Neuronal stem cell (in vitro differentiated cells): ENCODE measurements around the gene NARS2.

Source experiments
- DNase-seq: peaks from one replicate; pipeline ENCODE4 v3.0.0-alpha.2; 2013; ENCODE audit warnings: low spot score
- H2AFZ ChIP-seq: one replicate; pipeline ENCODE4 v1.6.1; 2013; ENCODE audit warnings: mild to moderate bottlenecking, low read length, inconsistent platforms
- H2AK5ac ChIP-seq: 2 replicates; pipeline ENCODE4 v1.6.1; 2013; ENCODE audit warnings: low read depth, mild to moderate bottlenecking, inconsistent platforms, low read length, moderate library complexity, mixed read lengths
- H2BK120ac ChIP-seq: 2 replicates; pipeline ENCODE4 v1.6.1; 2013; ENCODE audit warnings: low read depth, mild to moderate bottlenecking, inconsistent platforms, low read length, moderate library complexity, mixed read lengths
- H2BK12ac ChIP-seq: one replicate; pipeline ENCODE4 v1.6.1; 2013; ENCODE audit warnings: low read length, inconsistent platforms
- H2BK15ac ChIP-seq: 2 replicates; pipeline ENCODE4 v1.6.1; 2013; ENCODE audit warnings: mild to moderate bottlenecking, low read length, inconsistent platforms, mixed read lengths
- H2BK5ac ChIP-seq: one replicate; pipeline ENCODE4 v1.6.1; 2013; ENCODE audit warnings: inconsistent platforms, mild to moderate bottlenecking, low read length, moderate library complexity
- H3K14ac ChIP-seq: one replicate; pipeline ENCODE4 v1.6.1; 2013; ENCODE audit warnings: low read length, inconsistent platforms
- H3K18ac ChIP-seq: 2 replicates; pipeline ENCODE4 v1.6.1; 2013; ENCODE audit warnings: low read length, inconsistent platforms
- H3K23ac ChIP-seq: 2 replicates; pipeline ENCODE4 v1.6.1; 2013; ENCODE audit warnings: low read depth, mild to moderate bottlenecking, mixed read lengths, low read length, inconsistent platforms; ENCODE audit not compliant: poor library complexity
- H3K27ac ChIP-seq: replicated peaks from 3 replicates; pipeline ENCODE4 v1.5.1; 2013; ENCODE audit warnings: low read length, inconsistent platforms
- H3K27me3 ChIP-seq, 3 experiments: 2 replicates each; pipeline ENCODE4 v1.6.1; 2013; ENCODE audit warnings: low read length in 3 of 3, mild to moderate bottlenecking in 2 of 3, inconsistent platforms in 1 of 3, low read depth in 1 of 3, mixed read lengths in 1 of 3, moderate library complexity in 1 of 3; ENCODE audit not compliant: control insufficient read depth in 3 of 3, insufficient read depth in 3 of 3
- H3K36me3 ChIP-seq, 2 donors: replicated peaks in 1 of 2; 2 replicates each; pipeline ENCODE4 v1.6.1; 2013; ENCODE audit warnings: low read length in 2 of 2; ENCODE audit not compliant: control insufficient read depth in 2 of 2, insufficient read depth in 2 of 2
- H3K4ac ChIP-seq: 2 replicates; pipeline ENCODE4 v1.6.1; 2013; ENCODE audit warnings: inconsistent platforms, mild to moderate bottlenecking, low read length, moderate library complexity
- H3K4me1 ChIP-seq, 2 donors: 1 replicate in 1 of 2; 2 replicates in 1 of 2; pipeline ENCODE4 v1.6.1; 2013; ENCODE audit warnings: low read length in 2 of 2, low read depth in 1 of 2; ENCODE audit not compliant: control insufficient read depth in 2 of 2, insufficient read depth in 1 of 2
- H3K4me2 ChIP-seq: one replicate; pipeline ENCODE4 v1.6.1; 2013; ENCODE audit warnings: mild to moderate bottlenecking, low read length, inconsistent platforms; ENCODE audit not compliant: insufficient read depth, poor library complexity, severe bottlenecking
- H3K4me3 ChIP-seq, 2 donors: 2 replicates each; pipeline ENCODE4 v1.5.1; 2013; ENCODE audit warnings: low read length in 2 of 2, mild to moderate bottlenecking in 2 of 2, inconsistent platforms in 1 of 2, moderate library complexity in 1 of 2
- H3K79me1 ChIP-seq: one replicate; pipeline ENCODE4 v1.6.1; 2013; ENCODE audit warnings: low read depth, mild to moderate bottlenecking, inconsistent platforms, low read length, moderate library complexity
- H3K9ac ChIP-seq: one replicate; pipeline ENCODE4 v1.6.1; 2013; ENCODE audit warnings: mild to moderate bottlenecking, low read depth, low read length, inconsistent platforms; ENCODE audit not compliant: poor library complexity
- H3K9me3 ChIP-seq, 2 donors: replicated peaks in 1 of 2; 2 replicates each; pipeline versions ENCODE3 to v1.6.1; 2013; ENCODE audit warnings: low read length in 2 of 2, mild to moderate bottlenecking in 2 of 2, inconsistent platforms in 1 of 2, low read depth in 1 of 2, mixed read lengths in 1 of 2, moderate library complexity in 1 of 2; ENCODE audit not compliant: control insufficient read depth in 2 of 2, insufficient read depth in 1 of 2
- H4K8ac ChIP-seq: one replicate; pipeline ENCODE4 v1.6.1; 2013; ENCODE audit warnings: low read depth, mild to moderate bottlenecking, inconsistent platforms, low read length, moderate library complexity
- H4K91ac ChIP-seq: one replicate; pipeline ENCODE4 v1.6.1; 2013; ENCODE audit warnings: low read length, low read depth, mild to moderate bottlenecking, inconsistent platforms; ENCODE audit not compliant: poor library complexity
- WGBS, 2 donors: extraction: QIAGEN DNeasy Blood & Tissue Kit; methylation state at CpG; one replicate each; pipeline ENCODE4 v1.1.7; 2013; ENCODE audit warnings: missing lambda C conversion rate in 2 of 2, mixed read lengths in 1 of 2; ENCODE audit not compliant: insufficient read length in 2 of 2, insufficient replicate concordance in 1 of 2; ENCODE audit errors: extremely low coverage in 2 of 2; 5-methylcytosine and 5-hydroxymethylcytosine counted together

The NARS2 gene

GRCh38 chr11:78420255-78420764 lies 154.4 kb downstream of the NARS2 start:
- H3K9me3 ChIP-seq, result no peaks in the 10 kb centered on the region
- no peak overlapping the region for H3K9ac ChIP-seq
- no peaks in the 10 kb centered on the region for H3K79me1 ChIP-seq
- no peak overlapping the region for H4K8ac ChIP-seq
- no peak overlapping the region for H2BK15ac ChIP-seq
- no peak overlapping the region for H2BK5ac ChIP-seq
- WGBS, 2 donors, result no CpG with 5 or more reads among the region's 9 CpGs
- no peaks in the 10 kb centered on the region for H3K36me3 ChIP-seq
- H2BK120ac ChIP-seq, result no peak overlapping the region
- H2AK5ac ChIP-seq, result peak overlapping the region; percentile 30
- H3K4me1 ChIP-seq, result peaks cover 10 to 17% of the 10 kb centered on the region in 2 donors
- no peak overlapping the region for H4K91ac ChIP-seq
- H3K14ac ChIP-seq, result no peak overlapping the region
- no peak overlapping the region for H3K4me3 ChIP-seq
- H3K4me2 ChIP-seq, result no peak overlapping the region
- H2AFZ ChIP-seq, result peak overlapping the region; percentile 48
- DNase-seq, result peak; percentile 51
- H3K18ac ChIP-seq, result no peak overlapping the region
- no peak overlapping the region for H3K23ac ChIP-seq
- H2BK12ac ChIP-seq, result no peak overlapping the region
- H3K27ac ChIP-seq, result no peak overlapping the region
- H3K4ac ChIP-seq, result no peak overlapping the region
- no peaks in the 10 kb centered on the region for H3K27me3 ChIP-seq

DNA sequence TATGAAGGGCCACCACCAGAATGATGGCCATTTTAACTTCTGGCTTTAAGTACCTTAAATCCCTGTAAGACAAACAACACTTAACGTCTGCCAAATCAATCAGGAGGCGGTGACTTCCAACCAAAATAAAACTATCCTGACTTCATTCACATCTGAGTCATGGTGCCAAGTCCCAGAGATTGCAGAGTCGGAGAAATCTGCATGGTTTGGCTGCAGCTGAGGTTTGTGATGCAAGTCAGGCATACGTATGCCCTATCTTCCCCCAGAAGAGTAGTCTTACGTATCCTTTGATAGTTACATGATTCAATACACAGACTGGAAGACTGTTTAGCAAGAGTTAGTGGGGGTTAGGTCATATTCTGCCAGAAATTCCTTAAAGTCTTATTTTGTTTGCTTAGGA lies 155.3 kb downstream of the NARS2 start:
- Histone ChIP-seq H2AK5ac (no peak overlapping the region), H3K4me1 (peaks cover 8 to 12% of the 10 kb centered on the region in 2 donors), H3K27me3 (no peaks in the 10 kb centered on the region), H3K14ac (no peak overlapping the region), H2AFZ (no peak overlapping the region), H3K79me1 (no peaks in the 10 kb centered on the region), H3K18ac (no peak overlapping the region), H2BK120ac (no peak overlapping the region), H2BK5ac (no peak overlapping the region), H2BK15ac (no peak overlapping the region), H3K4me3 (no peak overlapping the region), H3K36me3 (no peaks in the 10 kb centered on the region), H3K4ac (no peak overlapping the region), H3K23ac (no peak overlapping the region), H3K9ac (no peak overlapping the region), H3K4me2 (no peak overlapping the region), H3K9me3 (no peaks in the 10 kb centered on the region), H2BK12ac (no peak overlapping the region), H4K91ac (no peak overlapping the region), H3K27ac (no peak overlapping the region), H4K8ac (no peak overlapping the region)
- WGBS, 2 donors, result no CpG with 5 or more reads among the region's 5 CpGs
- no peak for DNase-seq

GRCh38 chr11:78418584-78419211 lies 156.0 kb downstream of the NARS2 start:
- no CpG with 5 or more reads among the region's 11 CpGs for WGBS, 2 donors

DNA sequence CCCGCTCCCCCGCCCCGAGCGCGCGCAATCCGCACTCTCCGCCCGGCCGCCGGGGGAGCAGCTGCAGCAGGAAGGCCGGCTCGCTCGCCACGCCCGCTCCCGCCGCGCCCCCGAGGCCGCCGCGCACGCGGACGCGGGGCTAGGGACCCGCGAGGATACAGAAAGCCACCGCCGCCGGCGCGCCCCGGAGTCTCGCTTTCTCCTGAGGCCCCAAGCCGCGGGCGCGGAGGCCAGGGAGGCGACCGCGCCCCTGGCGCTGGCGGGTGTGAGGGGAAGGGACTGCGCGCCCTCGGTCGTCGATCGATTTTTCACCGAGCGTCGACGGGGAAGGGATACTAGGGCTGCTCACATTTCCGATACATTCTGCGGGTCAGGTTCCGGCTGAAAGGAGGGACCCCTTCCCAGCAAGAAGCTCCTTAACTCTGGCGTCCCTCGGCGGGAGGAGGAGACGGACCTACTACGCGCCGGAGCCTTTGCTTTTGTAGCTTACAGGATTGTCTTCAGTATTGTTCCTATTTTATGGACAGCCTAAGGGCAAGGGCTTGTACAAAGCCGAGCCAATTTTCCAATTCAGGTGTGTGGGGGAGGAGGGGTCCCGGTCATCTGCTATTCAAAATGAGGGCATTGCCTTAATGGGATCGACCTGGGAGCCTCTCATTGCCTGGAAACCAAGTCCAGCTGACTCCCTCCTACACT lies 156.6 kb downstream of the NARS2 start:
- Histone ChIP-seq H3K14ac (peak overlapping the region; percentile 59), H2BK15ac (no peak overlapping the region), H2BK120ac (no peak overlapping the region), H2AFZ (peak overlapping the region; percentile 87), H4K8ac (no peak overlapping the region), H2AK5ac (peak overlapping the region; percentile 25), H3K79me1 (no peaks in the 10 kb centered on the region), H4K91ac (no peak overlapping the region), H3K18ac (peak overlapping the region; percentile 68), H3K9ac (peak overlapping the region; percentile 83), H2BK5ac (no peak overlapping the region), H2BK12ac (no peak overlapping the region), H3K27ac (peak overlapping the region; percentile 43), H3K9me3 (no peaks in the 10 kb centered on the region), H3K23ac (peak overlapping the region; percentile 95), H3K4ac (no peak overlapping the region), H3K36me3 (no peaks in the 10 kb centered on the region), H3K4me2 (peak overlapping the region; percentile 93), H3K27me3 (no peaks in the 10 kb centered on the region), H3K4me3 (peak overlapping the region; percentile 85 to 87), H3K4me1 (peaks cover 8 to 12% of the 10 kb centered on the region in 2 donors)
- DNase-seq, result peak; percentile 87
- no CpG with 5 or more reads among the region's 68 CpGs for WGBS, 2 donors

More at GRCh38 chr11:78418584-78419211, 156.0 kb downstream of the NARS2 start:
- Histone ChIP-seq H3K4me1 (peaks cover 8 to 12% of the 10 kb centered on the region in 2 donors), H4K8ac (no peak overlapping the region), H3K9ac (no peak overlapping the region), H3K23ac (no peak overlapping the region), H2AK5ac (peak overlapping the region; percentile 25), H3K14ac (no peak overlapping the region), H3K4ac (no peak overlapping the region), H3K4me3 (peak overlapping the region; percentile 85 to 87), H3K9me3 (no peaks in the 10 kb centered on the region), H3K4me2 (peak overlapping the region; percentile 93), H3K36me3 (no peaks in the 10 kb centered on the region), H2BK15ac (no peak overlapping the region), H2BK5ac (no peak overlapping the region), H3K27me3 (no peaks in the 10 kb centered on the region), H2AFZ (peak overlapping the region; percentile 87), H4K91ac (no peak overlapping the region), H3K18ac (no peak overlapping the region), H3K79me1 (no peaks in the 10 kb centered on the region), H2BK12ac (no peak overlapping the region), H2BK120ac (no peak overlapping the region), H3K27ac (no peak overlapping the region)
- no peak for DNase-seq
